ENCODE data around the gene UST. TPM values are rescaled to one million over a fixed set of nuclear protein-coding genes. Genes with fewer than 3 reads are reported as not detected.

The UST gene
- total RNA-seq, 1 donor from 2014 or later: 2.1 TPM

GRCh38 chr6:148790404-148790803, 43.6 kb downstream of the UST start:
- DNase-seq (ENCODE audit: low spot score): no peak
- intact Hi-C loops (cut with DNase I): no loop called here

GRCh38 chr6:148790817-148791216, 44.0 kb downstream of the UST start:
- intact Hi-C loops (cut with DNase I): no loop called here
- DNase-seq (ENCODE audit: low spot score): no peak

- DNase-seq (ENCODE audit: low spot score): no peak
- intact Hi-C loops (cut with DNase I): no loop called here
Measured at GRCh38 chr6:148791372-148791771, 44.5 kb downstream of the UST start.

- intact Hi-C loops (cut with DNase I): no loop called here
- no peak for DNase-seq (ENCODE audit: low spot score)
Measured at GRCh38 chr6:148793721-148794120, 46.9 kb downstream of the UST start.

GRCh38 chr6:148794797-148795196, 48.0 kb downstream of the UST start:
- no peak for DNase-seq (ENCODE audit: low spot score)
- intact Hi-C loops (cut with DNase I): no loop called here

- no peak for DNase-seq (ENCODE audit: low spot score)
- intact Hi-C loops (cut with DNase I): no loop called here
Measured at GRCh38 chr6:148795563-148795962, 48.7 kb downstream of the UST start.

GRCh38 chr6:148799647-148800046, 52.8 kb downstream of the UST start:
- no peak for DNase-seq (ENCODE audit: low spot score)
- intact Hi-C loops (cut with DNase I): no loop called here

GRCh38 chr6:148800536-148800935, 53.7 kb downstream of the UST start:
- DNase-seq (ENCODE audit: low spot score): no peak
- intact Hi-C loops (cut with DNase I): no loop called here

GRCh38 chr6:148803979-148804378, 57.1 kb downstream of the UST start:
- DNase-seq (ENCODE audit: low spot score): no peak
- intact Hi-C loops (cut with DNase I): no loop called here

- intact Hi-C loops (cut with DNase I): no loop called here
- no peak for DNase-seq (ENCODE audit: low spot score)
Measured at GRCh38 chr6:148805777-148806176, 58.9 kb downstream of the UST start.

GRCh38 chr6:148807784-148808183, 61.0 kb downstream of the UST start:
- intact Hi-C loops (cut with DNase I): no loop called here
- DNase-seq (ENCODE audit: low spot score): no peak

- DNase-seq (ENCODE audit: low spot score): no peak
- intact Hi-C loops (cut with DNase I): no loop called here
Measured at GRCh38 chr6:148808786-148809304, 62.0 kb downstream of the UST start.

- intact Hi-C loops (cut with DNase I): no loop called here
- DNase-seq (ENCODE audit: low spot score): no peak
Measured at GRCh38 chr6:148811459-148811858, 64.6 kb downstream of the UST start.

GRCh38 chr6:148814082-148814790, 67.4 kb downstream of the UST start:
- DNase-seq (ENCODE audit: low spot score): no peak
- intact Hi-C loops (cut with DNase I): no loop called here

- DNase-seq (ENCODE audit: low spot score): no peak
- intact Hi-C loops (cut with DNase I): no loop called here
Measured at GRCh38 chr6:148814869-148815268, 68.0 kb downstream of the UST start.

- intact Hi-C loops (cut with DNase I): no loop called here
- no peak for DNase-seq (ENCODE audit: low spot score)
Measured at GRCh38 chr6:148816117-148816516, 69.3 kb downstream of the UST start.

GRCh38 chr6:148817689-148818088, 70.9 kb downstream of the UST start:
- intact Hi-C loops (cut with DNase I): no loop called here
- DNase-seq (ENCODE audit: low spot score): no peak

GRCh38 chr6:148818939-148819575, 72.2 kb downstream of the UST start:
- intact Hi-C loops (cut with DNase I): no loop called here
- DNase-seq (ENCODE audit: low spot score): no peak

GRCh38 chr6:148819852-148820251, 73.0 kb downstream of the UST start:
- DNase-seq (ENCODE audit: low spot score): no peak

GRCh38 chr6:148822819-148823218, 76.0 kb downstream of the UST start:
- intact Hi-C loops (cut with DNase I): no loop called here
- no peak for DNase-seq (ENCODE audit: low spot score)

More at GRCh38 chr6:148819852-148820251, 73.0 kb downstream of the UST start:
- intact Hi-C loops (cut with DNase I): no loop called here

- DNase-seq (ENCODE audit: low spot score): no peak
- intact Hi-C loops (cut with DNase I): no loop called here
Measured at GRCh38 chr6:148824291-148824690, 77.5 kb downstream of the UST start.

Measured in cardiac septum (tissue), 1 donor.